IPS-15b (cell line): ENCODE data around the gene RAB11FIP3.

Experiments
- H3K27me3 ChIP-seq: one replicate; pipeline ENCODE4 v1.6.1; 2013; ENCODE audit warnings: low read length; ENCODE audit not compliant: control insufficient read depth, insufficient read depth
- H3K36me3 ChIP-seq: one replicate; pipeline ENCODE4 v1.6.1; 2013; ENCODE audit warnings: low read length; ENCODE audit not compliant: control insufficient read depth, insufficient read depth
- H3K4me1 ChIP-seq: one replicate; pipeline ENCODE4 v1.6.1; 2013; ENCODE audit warnings: mild to moderate bottlenecking, low read length; ENCODE audit not compliant: control insufficient read depth, insufficient read depth
- H3K4me3 ChIP-seq: one replicate; pipeline ENCODE4 v1.5.1; 2013; ENCODE audit warnings: low read depth, low read length
- H3K9ac ChIP-seq: one replicate; pipeline ENCODE4 v1.6.1; 2013; ENCODE audit warnings: low read depth, mild to moderate bottlenecking, low read length
- H3K9me3 ChIP-seq: one replicate; pipeline ENCODE4 v1.6.1; 2013; ENCODE audit warnings: mild to moderate bottlenecking, low read length; ENCODE audit not compliant: control insufficient read depth, insufficient read depth

RAB11FIP3 gene

GRCh38 chr16:440627-441026 lies 15.2 kb downstream of the RAB11FIP3 start:
- H3K36me3 ChIP-seq, result no peaks in the 10 kb centered on the region
- no peaks in the 10 kb centered on the region for H3K9me3 ChIP-seq
- no peaks in the 10 kb centered on the region for H3K27me3 ChIP-seq
- no peaks in the 10 kb centered on the region for H3K4me1 ChIP-seq
- no peak overlapping the region for H3K4me3 ChIP-seq
- no peak overlapping the region for H3K9ac ChIP-seq

GRCh38 chr16:441447-441846 lies 16.0 kb downstream of the RAB11FIP3 start:
- no peak overlapping the region for H3K4me3 ChIP-seq
- H3K36me3 ChIP-seq, result no peaks in the 10 kb centered on the region

GRCh38 chr16:442976-443375 lies 17.5 kb downstream of the RAB11FIP3 start:
- H3K9ac ChIP-seq, result no peak overlapping the region
- H3K9me3 ChIP-seq, result no peaks in the 10 kb centered on the region
- H3K4me1 ChIP-seq, result no peaks in the 10 kb centered on the region
- H3K27me3 ChIP-seq, result no peaks in the 10 kb centered on the region
- H3K36me3 ChIP-seq, result no peaks in the 10 kb centered on the region
- H3K4me3 ChIP-seq, result no peak overlapping the region

More at GRCh38 chr16:441447-441846, 16.0 kb downstream of the RAB11FIP3 start:
- H3K27me3 ChIP-seq, result no peaks in the 10 kb centered on the region
- no peaks in the 10 kb centered on the region for H3K9me3 ChIP-seq
- H3K9ac ChIP-seq, result no peak overlapping the region
- H3K4me1 ChIP-seq, result no peaks in the 10 kb centered on the region

GRCh38 chr16:444027-444426 lies 18.6 kb downstream of the RAB11FIP3 start:
- Histone ChIP-seq H3K4me1 (no peaks in the 10 kb centered on the region), H3K27me3 (no peaks in the 10 kb centered on the region), H3K9me3 (no peaks in the 10 kb centered on the region), H3K36me3 (no peaks in the 10 kb centered on the region), H3K9ac (no peak overlapping the region), H3K4me3 (no peak overlapping the region)

GRCh38 chr16:445566-445965 lies 20.1 kb downstream of the RAB11FIP3 start:
- Histone ChIP-seq H3K27me3 (no peaks in the 10 kb centered on the region), H3K36me3 (no peaks in the 10 kb centered on the region), H3K4me3 (no peak overlapping the region), H3K9ac (no peak overlapping the region), H3K9me3 (no peaks in the 10 kb centered on the region), H3K4me1 (no peaks in the 10 kb centered on the region)

- no peaks in the 10 kb centered on the region for H3K27me3 ChIP-seq
- no peak overlapping the region for H3K9ac ChIP-seq
- no peak overlapping the region for H3K4me3 ChIP-seq
- H3K4me1 ChIP-seq, result no peaks in the 10 kb centered on the region
- H3K36me3 ChIP-seq, result no peaks in the 10 kb centered on the region
- H3K9me3 ChIP-seq, result no peaks in the 10 kb centered on the region
Observed at GRCh38 chr16:450385-450784, 24.9 kb downstream of the RAB11FIP3 start.

- Histone ChIP-seq H3K9ac (peak overlapping the region; percentile 32), H3K4me1 (no peaks in the 10 kb centered on the region), H3K4me3 (no peak overlapping the region), H3K36me3 (no peaks in the 10 kb centered on the region), H3K27me3 (no peaks in the 10 kb centered on the region), H3K9me3 (no peaks in the 10 kb centered on the region)
Observed at GRCh38 chr16:450785-451512, 25.5 kb downstream of the RAB11FIP3 start.

- H3K36me3 ChIP-seq, result no peaks in the 10 kb centered on the region
- no peak overlapping the region for H3K4me3 ChIP-seq
- no peaks in the 10 kb centered on the region for H3K9me3 ChIP-seq
- no peak overlapping the region for H3K9ac ChIP-seq
- H3K4me1 ChIP-seq, result no peaks in the 10 kb centered on the region
- no peaks in the 10 kb centered on the region for H3K27me3 ChIP-seq
Observed at GRCh38 chr16:454397-454940, 29.0 kb downstream of the RAB11FIP3 start.

GRCh38 chr16:455453-455852 lies 30.0 kb downstream of the RAB11FIP3 start:
- H3K9me3 ChIP-seq, result no peaks in the 10 kb centered on the region
- H3K36me3 ChIP-seq, result no peaks in the 10 kb centered on the region
- no peaks in the 10 kb centered on the region for H3K27me3 ChIP-seq
- H3K4me3 ChIP-seq, result no peak overlapping the region
- H3K4me1 ChIP-seq, result no peaks in the 10 kb centered on the region
- H3K9ac ChIP-seq, result no peak overlapping the region

- Histone ChIP-seq H3K4me3 (no peak overlapping the region), H3K9ac (no peak overlapping the region), H3K9me3 (no peaks in the 10 kb centered on the region), H3K27me3 (no peaks in the 10 kb centered on the region), H3K36me3 (no peaks in the 10 kb centered on the region), H3K4me1 (no peaks in the 10 kb centered on the region)
Observed at GRCh38 chr16:456891-457483, 31.5 kb downstream of the RAB11FIP3 start.

- Histone ChIP-seq H3K27me3 (no peaks in the 10 kb centered on the region), H3K4me3 (no peak overlapping the region), H3K36me3 (no peaks in the 10 kb centered on the region), H3K9me3 (no peaks in the 10 kb centered on the region), H3K4me1 (no peaks in the 10 kb centered on the region), H3K9ac (no peak overlapping the region)
Observed at GRCh38 chr16:457732-458400, 32.4 kb downstream of the RAB11FIP3 start.

- Histone ChIP-seq H3K9me3 (no peaks in the 10 kb centered on the region), H3K4me3 (no peak overlapping the region), H3K9ac (no peak overlapping the region), H3K27me3 (no peaks in the 10 kb centered on the region), H3K4me1 (no peaks in the 10 kb centered on the region), H3K36me3 (no peaks in the 10 kb centered on the region)
Observed at GRCh38 chr16:459761-460160, 34.3 kb downstream of the RAB11FIP3 start.
